ENCODE data around the gene KBTBD7.
"Not testable (repeated sequence)": the region's sequence is repeated elsewhere in the genome, so short reads cannot be mapped to it uniquely, and the experiment has no call there.

The KBTBD7 gene

DNA sequence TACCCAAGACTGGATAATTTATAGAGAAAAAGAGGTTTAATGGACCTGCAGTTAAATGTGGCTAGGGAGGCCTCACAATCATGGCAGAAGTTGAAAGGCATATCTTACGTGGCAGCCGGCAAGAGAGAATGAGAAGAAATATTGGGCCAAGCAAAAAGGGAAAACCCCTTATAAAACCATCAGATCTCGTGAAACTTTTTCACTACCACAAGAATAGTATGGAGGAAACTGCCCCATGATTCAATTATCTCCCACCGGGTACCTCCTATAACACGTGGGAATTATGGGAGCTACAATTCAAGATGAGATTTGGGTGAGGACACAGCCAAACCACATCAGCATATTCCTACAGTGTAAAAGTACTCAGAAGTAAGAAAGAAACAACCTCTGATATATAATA lies 4.7 kb upstream of the KBTBD7 start:
- DNase-seq (ENCODE audit: low read depth in 2 of 2), result no peak

DNA sequence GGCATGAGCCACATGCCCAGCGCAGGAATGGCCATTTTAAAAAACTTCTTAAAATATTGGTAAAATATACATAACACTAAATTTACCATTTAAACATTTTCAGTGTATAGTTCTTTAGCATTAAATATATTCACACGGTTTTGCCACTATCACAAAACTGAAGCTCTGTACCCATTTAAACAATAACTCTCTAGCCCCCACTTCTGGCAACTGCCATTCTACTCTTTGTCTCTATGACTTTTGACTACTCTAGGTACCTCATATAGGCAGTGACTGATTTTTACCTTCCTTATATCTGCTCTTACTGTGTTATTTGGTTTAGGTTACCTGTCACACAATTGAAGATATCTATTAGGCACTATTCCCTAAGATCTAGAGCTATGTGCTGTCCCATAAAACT lies 2.3 kb upstream of the KBTBD7 start:
- DNase-seq (ENCODE audit: low read depth in 2 of 2), result no peak

DNA sequence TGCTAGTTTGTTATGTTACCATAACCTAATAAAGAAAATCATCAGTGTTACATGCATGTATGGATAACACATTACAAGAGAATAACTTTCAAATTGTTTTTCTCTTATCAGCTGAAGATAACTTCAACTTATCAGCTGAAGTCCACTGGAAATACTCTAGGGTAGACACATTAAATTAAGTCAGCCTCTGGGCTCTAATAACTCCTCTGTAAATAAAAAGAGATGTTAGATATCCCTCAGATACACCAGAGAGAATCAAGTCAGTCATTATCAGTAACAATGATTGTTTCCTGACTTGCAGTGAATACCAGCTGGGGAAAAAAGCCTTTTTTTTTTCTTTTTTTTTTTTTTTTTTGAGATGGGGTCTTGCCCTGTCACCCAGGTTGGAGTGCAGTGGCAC lies 1.6 kb upstream of the KBTBD7 start:
- no peak for DNase-seq (ENCODE audit: low read depth in 2 of 2)

DNA sequence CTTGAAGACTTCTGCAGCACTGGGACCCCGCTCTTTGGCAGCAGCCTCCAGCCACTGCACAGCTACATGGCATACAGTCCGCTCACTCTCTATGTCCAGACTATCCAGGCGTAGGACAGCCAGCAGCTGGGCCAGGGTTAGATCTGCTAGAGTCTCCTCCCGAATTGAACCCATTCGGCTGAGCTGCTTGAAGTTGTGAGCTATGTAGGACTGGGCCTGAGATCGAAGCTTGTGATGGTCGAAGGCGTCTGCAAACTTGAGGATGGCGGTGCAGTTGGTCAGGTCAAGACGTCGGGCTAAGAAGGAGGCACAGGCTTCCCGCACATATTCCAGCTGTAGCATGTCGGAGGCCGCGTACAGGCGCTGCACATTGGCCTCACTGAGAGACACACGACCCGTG lies 900 bp downstream of the KBTBD7 start:
- no peak for DNase-seq (ENCODE audit: low read depth in 2 of 2)

DNA sequence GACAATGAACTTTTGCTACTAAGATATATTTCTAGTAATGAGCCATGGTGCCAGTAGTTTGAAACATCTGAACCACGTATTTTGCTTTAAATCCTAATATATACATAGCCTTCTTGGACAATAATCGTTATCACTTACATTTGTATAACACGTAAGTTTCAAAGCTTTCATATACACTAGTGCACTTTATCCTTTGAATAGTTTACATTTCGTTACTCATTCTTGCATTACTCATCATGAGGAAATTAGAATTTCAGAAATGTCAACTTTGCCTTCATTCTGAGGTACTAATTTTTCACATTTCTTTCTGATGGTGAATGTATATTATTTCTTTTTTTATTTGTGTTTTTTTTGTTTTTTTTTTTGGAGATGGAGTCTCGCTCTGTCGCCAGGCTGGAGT lies 5.8 kb downstream of the KBTBD7 start:
- no peak for DNase-seq (ENCODE audit: low read depth in 2 of 2)

DNA sequence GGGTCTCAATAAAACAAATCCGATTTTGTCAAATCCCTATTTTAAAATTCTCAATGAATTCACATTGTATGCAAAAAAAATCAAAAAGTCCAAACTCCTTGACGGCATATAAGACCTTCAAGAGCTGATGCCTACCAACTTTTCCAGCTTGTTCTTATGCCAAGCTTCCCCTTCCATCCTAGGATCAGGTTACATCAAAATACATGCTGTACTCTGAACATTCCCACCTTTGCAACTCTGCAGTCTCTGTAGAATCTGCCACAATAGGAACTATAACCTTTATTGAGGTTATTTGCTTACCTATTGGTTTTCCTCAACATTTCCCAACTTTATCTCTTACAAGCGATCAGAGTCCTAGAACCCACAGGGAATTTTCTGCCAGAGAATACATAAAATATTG lies 7.9 kb downstream of the KBTBD7 start:
- no peak for DNase-seq (ENCODE audit: low read depth in 2 of 2)

DNA sequence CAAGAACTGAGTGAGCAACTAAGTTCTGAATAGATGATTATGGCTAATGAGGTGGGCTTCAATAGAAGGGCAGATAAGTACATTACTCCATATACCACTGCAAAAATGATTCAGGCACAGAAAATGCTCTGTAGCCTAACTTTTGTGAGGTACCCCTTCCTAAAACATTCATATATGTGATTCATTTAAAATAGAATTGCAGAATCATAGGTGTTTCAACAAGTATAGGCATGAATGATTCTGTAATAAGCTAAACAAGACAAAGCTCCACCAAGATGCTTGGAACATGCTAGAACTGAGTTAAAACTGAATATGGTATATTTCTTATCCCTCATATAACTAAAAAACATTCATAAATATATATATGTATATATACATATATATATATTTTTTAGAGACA lies 12.1 kb downstream of the KBTBD7 start:
- DNase-seq (ENCODE audit: low read depth in 2 of 2), result no peak

DNA sequence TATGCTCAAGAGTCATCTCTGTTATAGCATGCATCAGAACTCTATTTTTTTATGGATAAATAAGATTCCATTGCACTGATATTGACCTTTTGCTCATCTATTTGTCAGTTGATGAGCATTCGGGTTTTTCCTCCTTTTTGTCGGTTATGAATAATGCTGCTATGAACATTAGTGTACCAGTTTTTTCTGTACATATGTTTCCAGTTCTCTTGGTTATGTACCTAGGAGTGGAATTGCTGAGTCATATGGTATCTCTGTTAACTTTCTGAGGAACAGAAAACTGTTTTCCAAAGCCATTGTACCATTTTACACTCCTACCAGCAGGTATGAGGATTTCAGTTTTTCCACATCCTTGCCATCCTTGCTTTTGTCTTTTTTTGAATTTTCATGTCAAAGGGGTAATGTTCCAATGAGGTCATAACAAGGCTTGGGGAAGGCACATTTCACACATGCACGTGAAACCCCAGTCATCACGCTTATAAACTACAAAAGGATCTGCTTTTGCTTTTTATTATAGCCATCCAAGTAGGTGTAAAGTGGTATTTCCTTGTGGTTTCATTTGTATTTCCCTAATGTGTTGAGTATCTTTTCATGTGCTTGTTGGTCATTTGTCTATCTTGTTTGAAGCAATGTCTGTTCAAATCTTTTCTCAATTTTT lies 14.6 kb downstream of the KBTBD7 start:
- DNase-seq (ENCODE audit: low read depth in 2 of 2), result no peak

DNA sequence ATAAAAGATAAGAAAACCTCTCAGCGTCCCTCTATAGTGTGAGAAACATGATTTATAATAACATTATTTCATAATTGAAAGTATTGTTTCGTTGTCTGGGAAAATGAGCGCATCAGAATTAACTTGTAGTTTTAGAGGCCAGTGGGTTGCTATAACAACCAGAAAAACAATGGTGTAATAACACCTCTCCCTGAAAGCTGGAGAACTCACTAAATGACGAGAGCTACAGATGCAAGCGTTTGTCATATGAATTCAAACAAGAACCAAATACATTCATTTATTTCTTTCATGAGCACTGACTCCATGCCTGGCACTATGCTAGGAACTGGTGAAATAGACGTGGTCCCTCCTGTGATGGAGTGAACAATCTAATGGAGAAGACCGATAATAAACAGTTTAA lies 16.3 kb downstream of the KBTBD7 start:
- no peak for DNase-seq (ENCODE audit: low read depth in 2 of 2)

DNA sequence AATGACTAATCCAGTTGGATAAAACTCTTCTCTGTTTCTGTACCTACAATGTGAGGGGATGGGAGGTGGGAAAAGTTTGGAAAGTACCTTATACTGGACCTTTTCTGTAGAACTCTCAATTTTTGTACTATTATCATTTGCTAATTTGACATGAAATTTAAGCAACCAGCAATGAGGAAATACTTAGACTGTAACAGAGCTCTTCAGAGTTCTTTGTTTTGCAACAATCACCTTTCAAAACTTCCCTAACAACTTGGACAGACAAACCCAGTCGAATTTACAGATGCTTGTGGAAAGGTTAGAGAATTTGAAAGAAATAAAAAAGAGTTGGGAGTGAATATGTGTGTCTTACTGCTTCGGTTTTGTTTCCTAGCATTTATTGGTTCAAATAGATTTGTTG lies 16.8 kb downstream of the KBTBD7 start:
- no peak for DNase-seq (ENCODE audit: low read depth in 2 of 2)

DNA sequence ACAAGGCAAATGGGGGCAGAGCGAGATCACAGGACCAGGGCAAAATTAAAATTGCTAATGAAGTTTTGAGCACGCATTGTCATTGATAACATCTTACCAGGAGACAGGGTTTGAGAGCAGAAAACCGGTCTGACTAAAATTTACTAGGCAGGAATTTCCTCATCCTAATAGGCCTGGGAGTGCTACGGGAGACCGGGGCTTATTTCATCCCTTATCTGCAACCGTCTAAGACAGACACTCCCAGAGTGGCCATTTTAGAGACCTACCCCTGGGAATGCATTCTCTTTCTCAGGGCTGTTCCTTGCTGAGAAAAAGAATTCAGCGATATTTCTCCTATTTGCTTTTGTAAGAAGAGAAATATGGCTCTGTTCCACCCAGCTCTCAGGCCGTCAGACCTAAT lies 18.8 kb downstream of the KBTBD7 start:
- not testable (repeated sequence) for DNase-seq (ENCODE audit: low read depth in 2 of 2)

DNA sequence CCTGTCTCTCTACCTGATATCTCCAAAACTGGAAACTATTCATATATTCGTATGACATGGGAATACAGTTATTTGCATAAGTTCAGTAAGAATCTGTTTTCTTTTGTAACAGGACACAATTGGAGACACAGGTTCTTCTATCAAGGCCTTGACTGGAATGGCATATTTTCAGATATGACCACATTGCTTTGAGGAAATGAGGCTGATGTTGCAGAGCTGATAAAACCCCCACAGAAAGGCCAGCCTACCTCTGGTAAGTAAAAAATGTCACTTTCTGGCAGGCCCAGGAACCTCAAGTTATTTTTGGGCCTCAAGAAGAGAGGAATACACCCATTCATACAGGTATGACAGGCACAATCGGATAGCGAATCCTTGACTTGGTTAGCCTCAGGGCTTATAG lies 32.2 kb downstream of the KBTBD7 start:
- DNase-seq (ENCODE audit: low read depth in 2 of 2), result no peak

DNA sequence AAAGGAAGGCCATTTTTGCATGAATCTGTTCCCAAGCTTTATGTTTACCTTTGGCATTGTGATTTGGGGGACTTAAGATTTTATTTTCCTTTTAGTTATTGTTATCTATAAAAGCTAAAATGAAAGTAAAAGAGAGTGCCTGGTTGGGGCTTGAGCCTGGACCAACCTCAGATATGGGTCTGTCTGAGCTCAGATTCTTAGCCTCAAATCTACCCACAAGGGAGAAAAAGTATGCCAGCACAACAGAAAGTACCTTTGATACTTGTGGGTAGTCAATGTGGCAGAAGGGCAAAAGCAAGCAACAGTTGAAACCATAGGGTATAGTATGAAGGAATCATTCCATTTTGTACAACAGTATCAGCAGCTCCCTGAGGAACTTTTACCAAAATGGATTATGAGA lies 35.2 kb downstream of the KBTBD7 start:
- no peak for DNase-seq (ENCODE audit: low read depth in 2 of 2)

DNA sequence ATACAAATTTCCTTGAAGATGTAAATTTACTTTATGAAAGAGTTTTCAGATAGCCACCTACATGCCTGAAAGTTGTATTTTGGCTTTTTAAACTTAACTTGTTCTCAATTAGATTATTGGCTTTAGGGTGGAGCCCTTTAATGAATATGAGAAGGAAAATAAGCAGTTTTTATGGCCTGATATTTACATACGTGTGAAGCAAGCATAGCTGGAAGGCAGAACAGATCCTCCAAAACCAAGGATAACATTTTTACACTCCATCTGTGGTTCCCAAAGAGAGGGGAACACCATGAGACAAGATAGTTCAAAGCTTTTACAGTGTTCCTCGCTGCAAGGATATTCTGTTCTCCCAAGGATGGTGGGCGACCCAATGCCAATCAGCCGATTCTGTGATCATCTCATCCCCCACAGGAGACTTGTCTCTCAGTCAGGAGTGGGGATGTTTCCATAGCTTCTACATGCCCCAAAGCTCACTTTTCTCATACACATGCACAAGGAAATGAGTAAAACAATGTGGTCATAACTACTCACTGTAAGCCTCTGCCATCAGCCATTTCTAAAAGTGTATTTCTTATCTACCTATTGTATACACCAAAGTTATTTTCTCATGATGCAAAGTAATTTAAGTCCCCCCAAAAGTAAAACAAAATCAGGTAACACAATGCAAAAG lies 37.2 kb downstream of the KBTBD7 start:
- no peak for DNase-seq (ENCODE audit: low read depth in 2 of 2)

DNA sequence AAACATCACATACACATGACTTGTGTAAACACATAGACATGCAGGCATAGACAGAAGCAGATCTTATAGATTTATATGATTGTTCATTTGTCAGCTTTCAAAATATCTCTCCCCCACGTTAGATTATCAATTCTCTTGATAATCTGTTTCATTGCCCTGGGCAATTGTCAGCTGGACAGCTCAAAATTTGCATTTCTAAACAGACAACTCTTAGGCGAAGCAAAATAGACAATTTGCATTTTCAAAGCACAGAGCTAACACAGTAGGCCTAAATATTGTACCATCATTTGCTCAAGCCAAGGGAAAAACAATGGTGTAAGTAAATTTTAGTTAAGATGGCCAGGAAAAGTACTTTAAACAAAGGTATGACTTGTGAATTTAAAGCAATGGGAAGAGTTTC lies 37.7 kb downstream of the KBTBD7 start:
- no peak for DNase-seq (ENCODE audit: low read depth in 2 of 2)

DNA sequence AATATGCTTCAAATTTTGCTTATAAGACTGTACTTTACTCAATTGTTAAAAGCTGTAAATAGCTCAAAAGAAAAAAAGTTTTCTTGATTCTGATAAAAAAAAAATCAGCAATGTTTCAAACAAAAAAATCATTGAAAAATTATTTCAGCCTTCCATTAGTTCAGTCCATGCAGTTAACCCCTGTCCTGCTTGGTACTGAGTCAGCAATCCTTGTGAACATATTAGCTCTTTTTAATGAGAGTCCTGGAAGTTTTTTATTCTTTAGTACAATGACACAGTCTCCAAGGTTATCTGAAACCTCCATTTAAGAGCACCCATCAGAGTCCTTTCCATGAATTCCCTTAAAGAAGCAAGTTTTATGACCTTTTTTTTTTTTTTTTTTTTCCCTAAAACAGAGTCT lies 40.3 kb downstream of the KBTBD7 start:
- DNase-seq (ENCODE audit: low read depth in 2 of 2), result no peak

DNA sequence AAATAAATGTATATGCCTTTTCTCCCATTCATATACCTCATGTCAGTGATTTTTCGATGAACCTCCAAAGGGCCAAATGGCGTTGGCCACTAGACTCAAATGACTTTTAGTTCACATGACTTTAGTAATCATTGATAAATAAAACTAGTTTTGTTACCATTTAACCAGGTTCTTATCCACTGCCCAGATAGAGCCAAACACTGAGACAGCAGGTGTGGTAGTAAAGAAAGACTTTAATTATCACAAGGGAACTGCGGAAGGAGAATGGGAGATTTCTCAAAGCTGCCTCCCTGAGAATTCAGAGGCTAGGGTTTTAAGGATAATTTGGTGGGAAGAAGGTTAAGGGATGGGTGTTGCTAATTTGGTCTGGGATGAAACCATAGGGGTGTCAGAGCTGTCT lies 42.4 kb downstream of the KBTBD7 start:
- DNase-seq (ENCODE audit: low read depth in 2 of 2), result no peak

DNA sequence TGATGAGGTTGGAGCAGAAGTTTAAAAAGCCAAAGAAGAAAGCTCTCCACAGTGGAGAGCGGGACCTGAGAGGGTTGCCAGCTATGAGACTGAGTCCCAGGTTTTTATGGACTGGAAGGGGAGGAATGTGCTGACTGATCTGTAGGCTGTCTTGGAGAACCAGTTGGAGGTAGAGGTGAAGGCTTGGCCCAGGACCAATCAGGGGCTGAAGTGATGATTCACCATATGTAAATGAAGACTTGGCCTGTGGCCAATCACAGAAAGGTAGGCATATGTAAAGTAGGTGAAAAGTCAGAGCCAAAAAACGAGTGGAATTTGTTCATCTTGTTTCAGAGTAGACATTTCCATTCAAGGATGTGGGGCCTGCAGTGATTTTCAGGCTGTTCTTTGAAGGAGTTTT lies 44.3 kb downstream of the KBTBD7 start:
- DNase-seq (ENCODE audit: low read depth in 2 of 2), result no peak

DNA sequence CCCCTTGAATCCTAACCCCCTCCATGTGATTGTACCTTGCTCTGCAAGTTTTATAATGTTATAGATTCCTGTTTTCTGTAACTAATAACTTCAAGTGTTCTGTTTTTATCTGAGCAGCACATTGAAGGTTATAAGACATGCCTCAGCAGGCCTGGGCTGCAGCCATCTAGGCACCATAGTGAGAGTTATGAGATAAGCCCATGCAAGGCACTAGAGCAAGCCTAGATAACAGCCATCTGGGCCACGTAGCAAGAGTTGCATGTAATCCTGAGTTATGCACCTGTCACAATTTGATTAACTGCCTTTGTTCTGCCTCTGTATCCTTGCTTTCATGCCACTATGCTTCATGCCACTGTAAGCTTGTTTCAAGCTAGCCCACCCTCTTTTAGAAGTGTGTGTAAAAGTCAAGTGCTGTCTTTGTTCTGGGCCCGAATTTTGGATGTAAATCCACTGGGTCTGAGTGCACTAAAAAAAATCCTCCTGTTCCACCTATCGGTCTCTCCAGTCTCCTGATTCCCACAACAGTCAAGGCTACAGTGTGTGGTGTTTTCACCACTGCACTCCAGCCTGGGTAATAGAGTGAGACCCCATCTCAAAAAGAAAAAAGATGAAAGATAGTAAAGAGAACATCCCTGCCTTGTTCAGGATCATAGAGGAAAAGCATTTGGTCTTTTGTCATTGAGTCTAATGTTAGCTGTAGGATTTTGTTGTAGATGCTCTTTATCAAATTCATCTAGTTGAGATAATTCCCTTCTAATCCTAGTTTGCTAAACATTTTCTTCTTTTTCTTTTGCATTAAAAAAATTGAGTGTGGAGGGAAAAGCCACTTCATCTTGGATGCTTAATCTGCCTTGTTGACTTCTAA lies 45.7 kb downstream of the KBTBD7 start:
- no peak for DNase-seq (ENCODE audit: low read depth in 2 of 2)

DNA sequence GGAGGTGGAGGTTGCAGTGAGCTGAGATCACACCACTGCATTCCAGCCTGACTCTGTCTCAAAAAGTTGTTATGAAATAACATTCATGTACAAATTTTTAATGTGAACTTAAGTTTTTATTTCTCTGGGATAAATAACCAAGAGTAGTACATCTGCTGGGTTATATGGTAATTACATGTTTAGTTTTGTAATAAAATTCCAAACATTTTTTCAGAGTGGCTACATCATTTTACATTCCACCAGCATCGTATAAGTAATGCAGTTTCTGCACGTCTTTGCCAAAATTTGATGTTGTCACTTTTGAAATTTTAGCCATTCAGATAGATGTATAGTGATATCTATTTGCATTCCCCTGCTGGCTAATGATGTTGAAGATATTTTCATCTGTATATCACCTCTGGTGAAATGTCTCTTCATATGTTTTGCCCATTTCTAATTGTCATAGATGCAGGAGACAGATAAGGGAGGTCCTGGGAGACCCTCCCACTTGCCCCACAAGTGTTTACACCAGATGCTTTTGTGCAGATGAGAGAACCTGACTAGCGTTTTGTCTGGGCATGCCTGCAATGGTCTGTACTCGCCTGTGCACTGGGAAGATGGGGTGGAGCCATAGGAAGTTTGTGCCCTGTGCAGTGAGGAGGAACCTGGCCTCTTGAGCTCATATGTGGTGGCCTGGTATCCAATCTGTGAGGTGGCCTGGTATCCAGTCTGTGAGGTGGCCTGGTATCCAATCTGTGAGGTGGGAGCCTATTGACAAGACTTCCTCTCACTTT lies 49.0 kb downstream of the KBTBD7 start:
- no peak for DNase-seq (ENCODE audit: low read depth in 2 of 2)

DNA sequence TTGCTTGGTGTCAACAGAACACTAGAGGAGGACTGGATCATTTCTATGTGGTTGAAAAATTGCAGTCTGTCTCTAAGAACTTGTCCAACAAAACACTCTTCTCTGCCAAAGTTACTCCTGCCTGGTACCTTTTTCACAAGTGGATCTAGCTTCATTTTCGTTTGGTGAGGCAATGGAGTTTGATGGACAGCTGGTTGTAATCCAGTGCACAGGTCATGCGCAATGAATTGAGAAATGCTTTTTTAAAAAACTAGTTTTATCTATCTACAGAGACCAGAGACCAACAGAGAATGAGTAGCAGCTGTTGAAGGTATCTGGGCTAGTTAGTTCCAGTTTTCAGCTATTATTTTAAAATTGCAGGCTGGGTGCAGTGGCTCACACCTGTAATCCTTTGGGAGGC lies 49.8 kb downstream of the KBTBD7 start:
- DNase-seq (ENCODE audit: low read depth in 2 of 2), result no peak

All from stimulated activated CD8-positive, alpha-beta memory T cell treated with anti-CD3 and anti-CD28 coated beads, Interleukin-7, amount 100 ng/mL, for 4 hours (primary cell).